HCEC 1CT (cell line): ENCODE results near the gene HAAO.

Source experiments
- DNase-seq: peaks from one replicate; pipeline ENCODE4 v3.0.0-alpha.2; 2017

Gene HAAO

DNA sequence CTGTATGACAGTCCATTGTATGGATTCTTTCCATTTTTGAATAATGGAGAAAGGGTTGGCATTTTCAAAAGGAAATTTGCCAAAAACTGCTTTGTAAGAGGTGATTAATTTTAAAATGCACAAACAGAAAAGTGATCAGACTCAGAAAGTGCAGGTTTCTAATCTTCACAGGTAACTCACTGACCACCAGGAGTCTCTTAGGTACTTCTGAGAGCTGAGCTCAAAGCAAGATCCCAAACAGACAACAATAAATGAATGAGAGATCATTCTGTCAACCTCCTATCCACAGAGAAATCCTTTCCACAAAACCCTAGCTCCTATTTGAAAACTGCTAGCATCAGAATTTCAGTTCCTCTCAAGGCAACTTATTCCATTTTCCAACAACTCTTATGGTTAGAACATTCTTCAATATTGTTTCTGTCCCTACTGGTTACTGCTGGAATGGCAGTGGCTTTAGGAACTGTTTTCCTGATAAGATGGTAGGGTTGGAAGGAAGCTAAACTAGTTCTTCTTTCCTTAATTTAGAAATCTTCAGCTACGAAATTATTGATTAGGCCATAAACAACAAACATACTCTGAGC, 20.6 kb upstream of the HAAO start:
- DNase-seq, result peak; percentile 24

GRCh38 chr2:42810971-42811811, 18.8 kb upstream of the HAAO start:
- peak; percentile 25 for DNase-seq

DNA sequence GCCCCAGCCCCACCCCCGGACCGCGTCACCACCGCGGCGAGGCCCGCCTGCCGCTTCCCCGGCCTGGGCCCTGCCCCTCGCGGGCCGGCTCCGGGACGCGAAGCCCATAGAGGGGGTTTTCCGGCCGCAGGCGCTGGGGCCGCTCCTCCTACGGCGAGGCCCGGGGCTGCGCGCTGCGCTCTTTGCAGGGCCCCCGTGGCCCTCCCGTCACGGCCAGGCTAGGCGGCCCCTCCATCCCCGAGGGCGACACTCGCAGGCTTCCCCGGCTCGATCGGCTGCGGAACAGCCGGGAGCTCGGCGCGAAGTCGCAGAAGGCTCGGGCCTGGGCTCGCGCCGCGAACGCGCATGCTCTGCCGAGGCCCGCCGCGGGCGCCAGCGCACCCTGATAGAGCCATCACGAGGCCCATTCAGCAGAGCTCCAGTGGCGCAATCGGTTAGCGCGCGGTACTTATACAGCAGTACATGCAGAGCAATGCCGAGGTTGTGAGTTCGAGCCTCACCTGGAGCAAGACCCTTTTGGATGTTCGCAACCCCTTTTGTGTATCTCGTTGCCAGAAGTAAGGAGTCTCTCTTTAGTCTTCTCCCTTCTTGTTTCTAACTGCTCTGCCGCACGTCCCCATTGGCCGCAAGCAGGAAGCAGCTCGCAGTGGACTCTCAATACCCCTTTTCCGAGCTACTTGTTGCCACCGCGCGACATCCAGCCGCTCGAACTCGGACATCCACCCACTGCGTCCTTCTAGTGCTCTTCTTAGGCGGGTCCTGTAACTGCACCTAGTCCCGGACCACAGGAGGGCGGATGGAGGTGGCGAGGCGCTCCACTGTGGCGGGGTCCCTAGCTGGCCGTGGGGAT, 18.0 kb upstream of the HAAO start:
- DNase-seq, result peak; percentile 92

GRCh38 chr2:42809819-42810120, 17.4 kb upstream of the HAAO start:
- DNase-seq, result peak; percentile 87

DNA sequence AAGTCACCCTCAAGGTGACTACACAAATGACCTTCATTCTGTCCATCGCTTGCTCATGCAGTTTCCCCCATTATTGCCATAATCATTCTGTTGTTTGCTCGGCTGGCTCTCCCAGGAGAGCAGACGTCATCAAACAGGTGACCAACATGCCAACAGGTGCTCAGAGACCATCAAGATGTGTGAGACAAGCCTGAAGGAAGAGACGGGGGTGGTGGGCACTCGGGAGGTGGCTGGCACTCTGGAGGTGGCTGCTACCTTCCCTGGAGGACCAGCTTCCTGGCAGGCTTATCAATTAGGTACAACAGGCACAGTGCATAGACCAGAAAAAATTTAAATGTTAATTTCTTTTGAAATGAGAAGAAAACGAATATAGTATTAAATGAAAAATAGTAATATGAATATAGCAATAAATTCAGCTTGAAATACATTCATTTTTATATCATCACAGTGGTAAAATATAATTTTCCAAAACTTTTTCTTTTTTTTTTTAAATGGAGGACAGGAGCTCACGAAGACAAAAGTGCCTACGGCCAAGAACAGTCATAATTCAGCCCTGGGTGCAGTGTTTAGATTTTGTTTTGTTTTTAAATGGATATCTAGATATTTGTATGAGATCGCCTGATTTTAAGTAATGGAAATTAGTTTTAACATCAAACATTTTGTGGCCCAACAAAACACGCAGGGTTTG, 16.9 kb upstream of the HAAO start:
- no peak for DNase-seq

DNA sequence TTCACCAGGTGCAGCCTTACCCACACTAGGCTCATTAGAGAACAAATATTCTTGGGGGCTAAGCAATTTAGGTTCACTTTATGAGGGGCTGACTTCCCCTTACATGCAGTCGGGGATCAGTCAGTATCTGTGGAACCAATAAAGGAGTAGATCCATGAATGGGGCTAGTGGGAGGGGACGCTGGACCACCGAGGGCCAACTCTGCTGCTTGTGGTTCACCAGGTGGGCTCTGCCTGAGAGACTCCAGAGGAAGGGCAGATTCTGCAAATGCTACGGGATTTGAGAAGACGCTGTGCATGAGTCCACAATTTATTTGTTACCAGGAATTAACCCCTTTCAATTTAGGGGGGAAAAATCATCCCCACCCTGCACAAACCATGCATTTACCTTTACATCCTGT, 15.9 kb upstream of the HAAO start:
- no peak for DNase-seq

DNA sequence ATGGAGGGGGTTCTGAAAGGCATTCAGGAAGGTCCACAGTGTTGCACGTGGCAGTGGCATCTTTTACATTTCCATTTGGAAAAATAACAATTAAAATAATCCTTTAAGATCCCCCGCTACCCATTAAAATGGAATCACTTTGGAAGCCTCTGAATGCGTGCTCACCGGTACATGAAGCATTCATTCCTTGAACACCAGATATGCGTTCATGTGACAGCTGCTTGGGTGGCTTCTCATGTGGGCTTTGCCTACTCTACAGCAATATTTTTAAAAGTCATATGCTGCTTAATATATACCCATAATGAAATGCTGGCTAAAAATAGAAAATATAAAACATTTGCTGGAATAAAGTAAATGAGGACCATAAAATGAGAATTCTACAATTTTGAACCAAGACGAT, 14.4 kb upstream of the HAAO start:
- DNase-seq, result no peak

DNA sequence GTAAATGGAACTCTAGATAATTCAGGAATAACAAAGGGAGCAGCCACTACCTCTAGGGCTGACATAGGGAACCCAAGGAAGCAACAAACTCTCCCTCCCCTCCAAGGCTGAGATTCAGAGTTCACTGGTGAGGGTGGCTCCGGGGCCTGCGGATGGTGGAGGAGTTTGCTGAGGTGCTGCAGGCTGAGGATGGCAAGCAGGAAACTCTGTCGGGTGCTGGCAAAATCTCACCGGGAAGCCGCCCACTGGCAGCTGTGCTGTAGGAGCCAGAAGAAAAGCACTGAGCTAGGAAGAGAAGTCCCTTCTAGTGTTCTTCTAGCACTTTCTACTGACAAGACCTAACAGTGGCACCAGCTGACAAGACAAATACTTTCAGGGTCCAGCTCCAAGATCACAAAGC, 12.5 kb upstream of the HAAO start:
- no peak for DNase-seq

GRCh38 chr2:42804338-42804737, 12.0 kb upstream of the HAAO start:
- DNase-seq, result peak; percentile 26

DNA sequence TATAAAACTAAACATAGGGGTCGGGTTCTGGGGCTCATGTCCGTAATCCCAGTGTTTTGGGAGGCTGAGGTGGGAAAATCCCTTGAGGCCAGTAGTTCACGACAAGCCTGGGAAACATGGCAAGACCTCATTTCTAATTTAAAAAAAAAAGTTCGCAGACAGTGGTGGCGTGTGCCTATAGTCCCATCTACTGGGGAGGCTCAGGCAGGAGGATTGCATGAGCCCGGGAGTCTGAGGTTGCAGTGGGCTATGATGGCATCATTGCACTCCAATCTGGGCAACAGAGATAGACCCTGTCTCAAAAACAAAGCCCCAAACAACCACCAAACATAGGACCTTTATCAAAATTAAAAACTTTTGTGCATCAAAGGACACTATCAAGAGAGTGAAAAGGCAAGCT, 9.8 kb upstream of the HAAO start:
- DNase-seq, result no peak

GRCh38 chr2:42801381-42801780, 9.0 kb upstream of the HAAO start:
- DNase-seq, result no peak

DNA sequence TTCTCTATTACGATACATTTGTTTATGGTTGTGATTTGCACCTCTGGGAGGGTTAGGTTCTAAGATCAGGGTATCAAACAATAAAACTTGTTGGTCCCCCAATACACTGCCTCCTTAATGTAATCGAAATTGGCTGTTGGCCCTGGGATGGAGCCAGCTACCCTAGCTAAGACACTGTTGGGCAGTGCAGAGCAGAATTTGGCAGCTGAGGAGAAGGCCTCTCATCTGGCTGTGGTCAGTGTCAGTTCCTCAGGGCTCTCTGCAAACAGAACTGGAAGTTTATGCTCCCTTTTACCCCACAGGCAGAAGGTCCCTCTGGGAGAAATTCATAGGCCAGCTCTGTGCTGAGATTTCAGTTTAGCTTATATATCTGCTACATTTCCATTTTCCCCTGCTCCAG, 8.6 kb upstream of the HAAO start:
- DNase-seq, result no peak

- DNase-seq, result no peak
Measured at GRCh38 chr2:42800461-42800962, 8.1 kb upstream of the HAAO start.

DNA sequence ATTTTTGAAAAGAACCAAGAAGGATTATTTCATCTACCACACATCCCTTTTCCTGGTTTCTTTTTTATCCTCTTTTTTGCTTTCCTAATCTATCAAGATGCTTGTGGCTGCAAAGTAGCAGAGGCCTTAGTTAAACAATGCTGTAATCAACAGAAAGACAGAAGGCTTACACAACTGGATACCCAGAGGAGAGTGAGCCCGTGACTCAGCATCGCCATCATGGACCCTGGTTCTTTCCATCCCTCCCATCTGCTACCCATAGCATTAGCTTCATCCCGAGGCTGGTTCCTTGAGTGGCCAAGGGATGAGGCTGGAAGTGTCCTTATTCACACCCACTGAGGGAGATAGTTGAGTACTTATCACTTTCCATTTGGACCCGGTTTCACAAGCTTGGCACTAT, 7.5 kb upstream of the HAAO start:
- DNase-seq, result no peak

- no peak for DNase-seq
Measured at GRCh38 chr2:42797281-42797680, 4.9 kb upstream of the HAAO start.

DNA sequence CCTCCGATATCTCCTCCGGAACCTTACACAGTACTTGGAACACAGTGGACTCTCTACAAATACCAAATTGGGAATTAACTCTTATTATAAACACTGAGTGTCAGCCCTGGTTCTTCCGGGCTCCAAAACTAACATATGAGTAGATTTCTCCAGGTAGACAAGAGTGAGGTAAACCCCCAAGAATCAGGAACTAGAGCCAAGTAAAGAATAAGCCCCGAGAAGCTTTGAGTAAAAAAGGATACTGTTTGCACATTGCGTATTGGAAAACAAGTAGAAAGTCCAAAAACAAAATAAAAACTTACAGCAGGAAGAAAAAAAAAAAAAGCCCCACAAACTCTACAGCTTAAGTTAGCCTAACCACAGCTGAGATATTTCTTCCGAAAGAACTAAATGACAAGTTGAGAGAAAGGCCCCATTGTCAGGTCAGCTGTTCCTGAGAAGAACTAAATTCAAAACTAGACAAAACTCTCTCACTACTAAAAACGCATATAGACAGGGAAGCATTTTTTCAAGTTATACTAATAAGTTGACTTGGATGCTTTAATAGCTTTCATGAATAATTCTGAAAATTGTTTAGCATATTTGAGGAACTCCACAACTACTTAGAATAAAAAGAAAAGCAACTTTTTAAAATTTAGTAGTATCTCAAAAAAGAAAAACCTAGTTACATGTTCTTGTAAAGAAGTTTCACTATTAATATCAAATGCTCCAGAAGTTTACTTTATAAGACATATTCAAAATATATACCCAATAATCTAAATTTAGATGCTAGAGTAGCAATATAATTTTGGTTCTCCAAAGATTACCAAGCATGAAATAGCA, 4.3 kb upstream of the HAAO start:
- DNase-seq, result no peak

- DNase-seq, result no peak
Measured at GRCh38 chr2:42795841-42796301, 3.5 kb upstream of the HAAO start.

- no peak for DNase-seq
Measured at GRCh38 chr2:42795275-42795674, 2.9 kb upstream of the HAAO start.

GRCh38 chr2:42794271-42795046, 2.1 kb upstream of the HAAO start:
- no peak for DNase-seq

DNA sequence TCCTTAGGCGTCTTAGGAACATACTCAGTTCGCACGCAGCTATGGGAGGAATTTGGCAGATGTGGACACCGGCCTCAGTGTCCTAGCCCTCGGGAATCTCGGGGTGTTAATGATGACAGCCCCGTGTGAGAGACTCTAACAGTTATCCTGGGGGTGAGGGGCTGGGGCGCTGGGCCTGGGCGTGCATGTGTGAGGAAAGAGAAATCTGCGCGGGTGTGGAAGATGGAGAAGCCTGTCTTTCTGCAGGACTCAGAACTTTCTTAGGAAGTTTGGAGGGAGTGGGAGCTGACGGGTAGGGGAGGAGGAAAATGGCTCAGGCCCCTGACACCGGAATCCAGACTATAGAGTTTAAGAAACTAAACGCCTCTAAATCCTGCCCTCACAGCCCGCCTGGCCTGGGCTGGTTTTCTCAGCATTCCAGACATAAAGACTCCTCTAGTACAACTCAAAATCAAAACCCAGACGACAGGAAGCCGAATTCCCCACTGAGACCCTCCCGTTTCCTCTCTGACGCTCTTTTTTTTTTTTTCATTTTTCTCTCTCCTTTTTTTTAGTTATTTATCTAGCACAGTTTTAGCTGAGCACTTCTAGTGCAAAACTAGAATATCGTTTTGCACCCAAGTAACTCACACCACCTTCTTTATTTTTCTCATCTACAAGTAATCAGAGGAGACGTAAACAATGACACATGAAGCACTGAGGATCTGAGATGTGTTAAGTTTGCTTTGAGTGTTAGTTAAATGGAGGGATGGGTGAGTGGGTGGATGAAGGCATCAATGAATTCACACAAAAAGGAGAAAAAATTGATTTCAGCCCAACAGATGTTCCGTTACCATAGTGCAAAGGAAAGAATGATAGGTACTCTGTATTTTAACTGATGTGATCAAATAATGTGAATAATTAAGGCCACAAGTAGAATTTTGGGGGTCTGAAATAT, 1.2 kb upstream of the HAAO start:
- DNase-seq, result no peak
